ENCODE data around the gene STAC.

DNA sequence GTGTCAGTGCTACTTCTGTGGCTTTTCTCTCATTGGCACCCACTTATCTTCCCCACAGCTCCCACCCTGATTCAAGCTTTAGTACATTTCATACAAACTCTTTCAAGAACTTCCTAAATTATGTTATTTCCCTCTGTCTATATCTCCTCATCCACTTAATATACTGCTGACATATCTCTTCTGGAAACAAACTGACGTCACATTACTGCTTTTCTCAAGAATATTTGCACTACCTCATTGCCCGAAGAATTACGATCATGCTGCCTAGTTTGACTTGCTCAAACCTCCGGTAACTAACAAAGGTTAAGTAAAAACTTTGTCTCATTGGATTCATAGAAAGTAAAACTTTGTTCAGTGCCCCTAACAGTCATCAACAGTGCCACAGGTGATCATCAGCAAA, 76.5 kb downstream of the STAC start:
- TF ChIP-seq TAF1 (IDR thresholded peaks at IDR 0.05; ENCODE audit: borderline replicate concordance, insufficient read depth, low read length) (no peak), POLR2AphosphoS5 (IDR thresholded peaks at IDR 0.05; ENCODE audit: low read depth, low read length) (no peak), FOXP2 (optimal IDR thresholded peaks at IDR 0.05; ENCODE audit: borderline replicate concordance, extremely low read depth, extremely low read length, insufficient read depth) (no peak), SIN3A (IDR thresholded peaks at IDR 0.05; ENCODE audit: borderline replicate concordance, insufficient read depth, low read length) (no peak)
- TF ChIP-seq, protein P1, sequence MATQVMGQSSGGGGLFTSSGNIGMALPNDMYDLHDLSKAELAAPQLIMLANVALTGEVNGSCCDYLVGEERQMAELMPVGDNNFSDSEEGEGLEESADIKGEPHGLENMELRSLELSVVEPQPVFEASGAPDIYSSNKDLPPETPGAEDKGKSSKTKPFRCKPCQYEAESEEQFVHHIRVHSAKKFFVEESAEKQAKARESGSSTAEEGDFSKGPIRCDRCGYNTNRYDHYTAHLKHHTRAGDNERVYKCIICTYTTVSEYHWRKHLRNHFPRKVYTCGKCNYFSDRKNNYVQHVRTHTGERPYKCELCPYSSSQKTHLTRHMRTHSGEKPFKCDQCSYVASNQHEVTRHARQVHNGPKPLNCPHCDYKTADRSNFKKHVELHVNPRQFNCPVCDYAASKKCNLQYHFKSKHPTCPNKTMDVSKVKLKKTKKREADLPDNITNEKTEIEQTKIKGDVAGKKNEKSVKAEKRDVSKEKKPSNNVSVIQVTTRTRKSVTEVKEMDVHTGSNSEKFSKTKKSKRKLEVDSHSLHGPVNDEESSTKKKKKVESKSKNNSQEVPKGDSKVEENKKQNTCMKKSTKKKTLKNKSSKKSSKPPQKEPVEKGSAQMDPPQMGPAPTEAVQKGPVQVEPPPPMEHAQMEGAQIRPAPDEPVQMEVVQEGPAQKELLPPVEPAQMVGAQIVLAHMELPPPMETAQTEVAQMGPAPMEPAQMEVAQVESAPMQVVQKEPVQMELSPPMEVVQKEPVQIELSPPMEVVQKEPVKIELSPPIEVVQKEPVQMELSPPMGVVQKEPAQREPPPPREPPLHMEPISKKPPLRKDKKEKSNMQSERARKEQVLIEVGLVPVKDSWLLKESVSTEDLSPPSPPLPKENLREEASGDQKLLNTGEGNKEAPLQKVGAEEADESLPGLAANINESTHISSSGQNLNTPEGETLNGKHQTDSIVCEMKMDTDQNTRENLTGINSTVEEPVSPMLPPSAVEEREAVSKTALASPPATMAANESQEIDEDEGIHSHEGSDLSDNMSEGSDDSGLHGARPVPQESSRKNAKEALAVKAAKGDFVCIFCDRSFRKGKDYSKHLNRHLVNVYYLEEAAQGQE (IDR thresholded peaks at IDR 0.05; ENCODE audit: insufficient read depth in 1 of 2, low read depth in 2 of 2, low read length in 2 of 2): no peak
